Ishikawa (cell line): ENCODE measurements around the gene GPR15LG.

Experiments
- CEBPB ChIP-seq: IDR thresholded peaks from 2 replicates; pipeline ENCODE4 v1.6.1; 2012
- CREB1 ChIP-seq: IDR thresholded peaks from 2 replicates; pipeline ENCODE4 v1.6.1; 2012; ENCODE audit warnings: low read depth
- EP300 ChIP-seq: IDR thresholded peaks from 2 replicates; pipeline ENCODE4 v1.6.1; 2012; ENCODE audit warnings: borderline replicate concordance
- FOXM1 ChIP-seq: IDR thresholded peaks from 2 replicates; pipeline ENCODE4 v1.6.1; 2012; ENCODE audit warnings: low read depth, borderline replicate concordance
- NFIC ChIP-seq: IDR thresholded peaks from 2 replicates; pipeline ENCODE4 v1.6.1; 2012
- RAD21 ChIP-seq: IDR thresholded peaks from 2 replicates; pipeline ENCODE4 v1.6.1; 2012; ENCODE audit warnings: low read depth
- TAF1 ChIP-seq: IDR thresholded peaks from 2 replicates; pipeline ENCODE4 v1.6.1; 2012; ENCODE audit warnings: low read depth, mild to moderate bottlenecking
- TEAD4 ChIP-seq: IDR thresholded peaks from 2 replicates; pipeline ENCODE4 v1.6.1; 2012
- ZBTB7A ChIP-seq: IDR thresholded peaks from 2 replicates; pipeline ENCODE4 v1.6.1; 2012; ENCODE audit warnings: low read depth
- TF ChIP-seq, protein P1 (sequence below): IDR thresholded peaks from 2 replicates; pipeline ENCODE4 v1.6.1; 2012
- TF ChIP-seq, protein P2 (sequence below): IDR thresholded peaks from 2 replicates; pipeline ENCODE4 v1.6.1; 2012
- TF ChIP-seq, protein P3 (sequence below): IDR thresholded peaks from 2 replicates; pipeline ENCODE4 v1.6.1; 2012; ENCODE audit warnings: low read depth, mild to moderate bottlenecking

DNA sequence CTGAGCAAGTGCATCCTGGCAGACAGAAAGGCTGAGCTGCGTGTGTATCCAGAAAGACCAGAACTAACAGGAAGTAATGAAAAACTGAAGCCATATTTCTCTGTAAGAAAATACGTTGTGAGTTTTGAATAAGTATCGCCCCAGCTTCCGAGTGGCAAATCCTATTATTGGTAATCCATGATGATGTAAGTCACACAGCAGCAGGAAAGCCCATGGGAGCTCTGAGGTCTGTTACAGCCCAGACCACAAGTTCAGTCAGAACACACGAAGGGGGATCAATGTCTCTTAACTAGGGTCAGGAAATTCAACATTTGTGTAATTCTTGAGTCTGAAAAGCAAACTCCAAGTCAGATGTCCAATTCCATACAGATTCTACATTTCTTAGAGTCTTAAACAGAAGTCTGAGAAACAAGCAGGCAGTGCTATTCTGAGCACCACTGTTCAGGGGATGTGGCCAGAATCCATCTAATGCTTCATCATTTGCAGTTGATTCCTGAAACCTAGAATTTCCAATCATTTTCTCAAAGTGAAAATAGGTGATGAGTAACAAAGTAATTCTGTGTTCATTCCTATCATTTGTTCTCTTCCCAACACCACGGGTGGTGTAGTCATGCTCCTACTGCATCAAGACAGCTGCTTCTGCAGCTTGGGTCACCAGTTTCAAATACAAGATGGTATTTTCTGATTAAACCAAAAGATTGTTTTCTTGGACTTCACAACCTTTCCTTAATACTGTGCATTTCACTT lies 52.0 kb downstream of the GPR15LG start, which contains the start of gene LRIT2:
- TF ChIP-seq CEBPB, result no peak
- TF ChIP-seq NFIC, result no peak
- TF ChIP-seq EP300, result no peak
- TF ChIP-seq, protein P1, sequence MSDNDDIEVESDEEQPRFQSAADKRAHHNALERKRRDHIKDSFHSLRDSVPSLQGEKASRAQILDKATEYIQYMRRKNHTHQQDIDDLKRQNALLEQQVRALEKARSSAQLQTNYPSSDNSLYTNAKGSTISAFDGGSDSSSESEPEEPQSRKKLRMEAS, result no peak
- TF ChIP-seq TAF1, result no peak
- TF ChIP-seq, protein P2, sequence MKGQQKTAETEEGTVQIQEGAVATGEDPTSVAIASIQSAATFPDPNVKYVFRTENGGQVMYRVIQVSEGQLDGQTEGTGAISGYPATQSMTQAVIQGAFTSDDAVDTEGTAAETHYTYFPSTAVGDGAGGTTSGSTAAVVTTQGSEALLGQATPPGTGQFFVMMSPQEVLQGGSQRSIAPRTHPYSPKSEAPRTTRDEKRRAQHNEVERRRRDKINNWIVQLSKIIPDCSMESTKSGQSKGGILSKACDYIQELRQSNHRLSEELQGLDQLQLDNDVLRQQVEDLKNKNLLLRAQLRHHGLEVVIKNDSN, result no peak
- no peak for TF ChIP-seq ZBTB7A
- no peak for TF ChIP-seq CREB1
- TF ChIP-seq RAD21, result no peak
- no peak for TF ChIP-seq FOXM1
- TF ChIP-seq, protein P3, sequence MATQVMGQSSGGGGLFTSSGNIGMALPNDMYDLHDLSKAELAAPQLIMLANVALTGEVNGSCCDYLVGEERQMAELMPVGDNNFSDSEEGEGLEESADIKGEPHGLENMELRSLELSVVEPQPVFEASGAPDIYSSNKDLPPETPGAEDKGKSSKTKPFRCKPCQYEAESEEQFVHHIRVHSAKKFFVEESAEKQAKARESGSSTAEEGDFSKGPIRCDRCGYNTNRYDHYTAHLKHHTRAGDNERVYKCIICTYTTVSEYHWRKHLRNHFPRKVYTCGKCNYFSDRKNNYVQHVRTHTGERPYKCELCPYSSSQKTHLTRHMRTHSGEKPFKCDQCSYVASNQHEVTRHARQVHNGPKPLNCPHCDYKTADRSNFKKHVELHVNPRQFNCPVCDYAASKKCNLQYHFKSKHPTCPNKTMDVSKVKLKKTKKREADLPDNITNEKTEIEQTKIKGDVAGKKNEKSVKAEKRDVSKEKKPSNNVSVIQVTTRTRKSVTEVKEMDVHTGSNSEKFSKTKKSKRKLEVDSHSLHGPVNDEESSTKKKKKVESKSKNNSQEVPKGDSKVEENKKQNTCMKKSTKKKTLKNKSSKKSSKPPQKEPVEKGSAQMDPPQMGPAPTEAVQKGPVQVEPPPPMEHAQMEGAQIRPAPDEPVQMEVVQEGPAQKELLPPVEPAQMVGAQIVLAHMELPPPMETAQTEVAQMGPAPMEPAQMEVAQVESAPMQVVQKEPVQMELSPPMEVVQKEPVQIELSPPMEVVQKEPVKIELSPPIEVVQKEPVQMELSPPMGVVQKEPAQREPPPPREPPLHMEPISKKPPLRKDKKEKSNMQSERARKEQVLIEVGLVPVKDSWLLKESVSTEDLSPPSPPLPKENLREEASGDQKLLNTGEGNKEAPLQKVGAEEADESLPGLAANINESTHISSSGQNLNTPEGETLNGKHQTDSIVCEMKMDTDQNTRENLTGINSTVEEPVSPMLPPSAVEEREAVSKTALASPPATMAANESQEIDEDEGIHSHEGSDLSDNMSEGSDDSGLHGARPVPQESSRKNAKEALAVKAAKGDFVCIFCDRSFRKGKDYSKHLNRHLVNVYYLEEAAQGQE, result no peak
- no peak for TF ChIP-seq TEAD4
